NCI-H146 (cell line): Measurements from ENCODE around the gene STARD8.

Source experiments
- DNase-seq: peaks from one replicate; lab custom pipeline; 2025; lab: John Stamatoyannopoulos, UW

STARD8 gene

GRCh38 chrX:68693481-68694434 is 46.3 kb downstream of the STARD8 start:
- DNase-seq: no peak

GRCh38 chrX:68694435-68695205 is 47.2 kb downstream of the STARD8 start:
- no peak for DNase-seq

- DNase-seq: no peak
Observed at GRCh38 chrX:68695206-68695845, 47.9 kb downstream of the STARD8 start.

- DNase-seq: no peak
Observed at GRCh38 chrX:68696267-68696990, 49.0 kb downstream of the STARD8 start.

- DNase-seq: no peak
Observed at GRCh38 chrX:68697036-68697435, 49.6 kb downstream of the STARD8 start.

- no peak for DNase-seq
Observed at GRCh38 chrX:68697465-68698125, 50.1 kb downstream of the STARD8 start.

GRCh38 chrX:68698942-68699341 is 51.5 kb downstream of the STARD8 start:
- DNase-seq: no peak

GRCh38 chrX:68699960-68700746 is 52.7 kb downstream of the STARD8 start:
- no peak for DNase-seq

GRCh38 chrX:68703369-68703768 is 55.9 kb downstream of the STARD8 start:
- no peak for DNase-seq

- DNase-seq: no peak
Observed at GRCh38 chrX:68703846-68704245, 56.4 kb downstream of the STARD8 start.

- no peak for DNase-seq
Observed at GRCh38 chrX:68705986-68706385, 58.5 kb downstream of the STARD8 start.

GRCh38 chrX:68708503-68709290 is 61.2 kb downstream of the STARD8 start:
- DNase-seq: no peak

- peak; percentile 10 for DNase-seq
Observed at GRCh38 chrX:68710870-68711576, 63.6 kb downstream of the STARD8 start.

- DNase-seq: no peak
Observed at GRCh38 chrX:68711845-68712244, 64.4 kb downstream of the STARD8 start.

- DNase-seq: no peak
Observed at GRCh38 chrX:68714856-68715255, 67.4 kb downstream of the STARD8 start.

- DNase-seq: no peak
Observed at GRCh38 chrX:68717196-68717595, 69.7 kb downstream of the STARD8 start.

GRCh38 chrX:68717663-68718442 is 70.4 kb downstream of the STARD8 start:
- DNase-seq: no peak

GRCh38 chrX:68718443-68718820 is 71.0 kb downstream of the STARD8 start:
- no peak for DNase-seq
